Sigmoid colon (tissue), 4 donors: ENCODE data around the gene TYW1B.
"Not testable (repeated sequence)": the region's sequence is repeated elsewhere in the genome, so short reads cannot be mapped to it uniquely, and the experiment has no call there.

ENCODE experiments used
- EP300 ChIP-seq, 4 donors: sonication (generic); formaldehyde crosslinking; IDR thresholded peaks; one replicate each; pipeline ENCODE4 v1.6.1; 2017; ENCODE audit warnings: antibody characterized with exemption in 4 of 4
- POLR2A ChIP-seq, 2 donors: fragments of 450-650 bp; IDR thresholded peaks; one replicate each; pipeline ENCODE4 v1.6.1; 2016; ENCODE audit warnings: antibody characterized with exemption in 2 of 2, mild to moderate bottlenecking in 2 of 2, moderate library complexity in 2 of 2
- TF ChIP-seq, protein P1 (sequence below), 4 experiments: fragments of 450-650 bp in 3 of 4; fragments of 200-600 bp in 1 of 4; IDR thresholded peaks; one replicate each; pipeline ENCODE4 v1.5.1; 2016 to 2019; ENCODE audit warnings: antibody characterized with exemption in 4 of 4, mild to moderate bottlenecking in 3 of 4, moderate library complexity in 2 of 4

DNA sequence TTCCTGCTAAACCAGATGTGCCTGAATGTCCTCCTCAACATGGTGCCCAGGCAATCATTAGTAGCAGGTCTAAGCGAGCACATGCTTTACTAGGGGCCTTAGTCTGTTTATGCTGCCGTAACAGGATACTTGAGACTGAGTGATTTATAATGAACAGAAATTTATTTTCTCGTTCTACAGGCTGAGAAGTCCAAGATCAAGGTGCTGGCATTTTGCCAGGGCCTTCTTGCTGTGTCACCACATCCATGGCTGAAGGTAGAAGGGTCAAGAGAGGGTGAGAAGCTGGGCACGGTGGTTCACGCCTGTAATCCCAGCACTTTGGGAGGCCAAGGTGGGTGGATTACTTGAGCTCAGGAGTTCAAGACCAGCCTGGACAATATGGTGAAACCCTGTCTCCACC is 273.6 kb downstream of the TYW1B start:
- not testable (repeated sequence) for TF ChIP-seq EP300, POLR2A (IDR thresholded peaks at IDR 0.05)
- TF ChIP-seq, protein P1, sequence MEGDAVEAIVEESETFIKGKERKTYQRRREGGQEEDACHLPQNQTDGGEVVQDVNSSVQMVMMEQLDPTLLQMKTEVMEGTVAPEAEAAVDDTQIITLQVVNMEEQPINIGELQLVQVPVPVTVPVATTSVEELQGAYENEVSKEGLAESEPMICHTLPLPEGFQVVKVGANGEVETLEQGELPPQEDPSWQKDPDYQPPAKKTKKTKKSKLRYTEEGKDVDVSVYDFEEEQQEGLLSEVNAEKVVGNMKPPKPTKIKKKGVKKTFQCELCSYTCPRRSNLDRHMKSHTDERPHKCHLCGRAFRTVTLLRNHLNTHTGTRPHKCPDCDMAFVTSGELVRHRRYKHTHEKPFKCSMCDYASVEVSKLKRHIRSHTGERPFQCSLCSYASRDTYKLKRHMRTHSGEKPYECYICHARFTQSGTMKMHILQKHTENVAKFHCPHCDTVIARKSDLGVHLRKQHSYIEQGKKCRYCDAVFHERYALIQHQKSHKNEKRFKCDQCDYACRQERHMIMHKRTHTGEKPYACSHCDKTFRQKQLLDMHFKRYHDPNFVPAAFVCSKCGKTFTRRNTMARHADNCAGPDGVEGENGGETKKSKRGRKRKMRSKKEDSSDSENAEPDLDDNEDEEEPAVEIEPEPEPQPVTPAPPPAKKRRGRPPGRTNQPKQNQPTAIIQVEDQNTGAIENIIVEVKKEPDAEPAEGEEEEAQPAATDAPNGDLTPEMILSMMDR (IDR thresholded peaks at IDR 0.05): not testable (repeated sequence)
